HFF-Myc (cell line): ENCODE results near the gene FAM89B.
A peak's percentile ranks its signal among the peaks of the same experiment; 100 is the strongest.

Experiments used
- DNase-seq: peaks from one replicate; pipeline ENCODE4 v3.0.0-alpha.2; 2011; ENCODE audit warnings: low read depth; ENCODE audit errors: extremely low read depth
- H3K4me3 ChIP-seq: replicated peaks from 2 replicates; pipeline ENCODE4 v1.5.1; 2011; ENCODE audit warnings: low read depth, mild to moderate bottlenecking, control low read depth, low read length
- CTCF ChIP-seq: IDR thresholded peaks from 2 replicates; pipeline ENCODE4 v1.5.1; 2012; ENCODE audit warnings: mild to moderate bottlenecking, low read depth, low read length, control low read depth; ENCODE audit errors: missing control alignments

Gene FAM89B

GRCh38 chr11:65536412-65537295 is 35.7 kb upstream of the FAM89B start:
- no peak for DNase-seq
- H3K4me3 ChIP-seq = no peak overlapping the region
- TF ChIP-seq CTCF = no peak

GRCh38 chr11:65537296-65537597 is 35.1 kb upstream of the FAM89B start:
- TF ChIP-seq CTCF = no peak
- no peak for DNase-seq
- no peak overlapping the region for H3K4me3 ChIP-seq

GRCh38 chr11:65537620-65538231 is 34.6 kb upstream of the FAM89B start:
- H3K4me3 ChIP-seq = no peak overlapping the region
- DNase-seq = no peak
- no peak for TF ChIP-seq CTCF

GRCh38 chr11:65538232-65538914 is 34.0 kb upstream of the FAM89B start:
- TF ChIP-seq CTCF = no peak
- H3K4me3 ChIP-seq = no peak overlapping the region
- no peak for DNase-seq

GRCh38 chr11:65538915-65539743 is 33.2 kb upstream of the FAM89B start:
- no peak for DNase-seq
- H3K4me3 ChIP-seq = peak overlapping the region; percentile 50; the same call in 1 of the 2 replicates
- TF ChIP-seq CTCF = no peak

GRCh38 chr11:65539744-65540289 is 32.5 kb upstream of the FAM89B start:
- no peak for DNase-seq
- no peak for TF ChIP-seq CTCF
- H3K4me3 ChIP-seq = peak overlapping the region; percentile 50
